Smooth muscle cell (in vitro differentiated cells): ENCODE data around the gene CELF3. TPM values are rescaled to one million over a fixed set of nuclear protein-coding genes. Genes with fewer than 3 reads are reported as not detected.
"Not testable (repeated sequence)": the region's sequence is repeated elsewhere in the genome, so short reads cannot be mapped to it uniquely, and the experiment has no call there.

Source experiments
- DNase-seq: peaks from one replicate; lab custom pipeline; 2025; ENCODE audit not compliant: unreplicated experiment; lab: John Stamatoyannopoulos, UW
- H2AFZ ChIP-seq: fragments of 200-600 bp; sonication (generic); 2 replicates; pipeline ENCODE4 v1.6.0; 2016; ENCODE audit warnings: antibody characterized with exemption, low read depth, mild to moderate bottlenecking
- H3F3A ChIP-seq: fragments of 200-600 bp; sonication (generic); 2 replicates; pipeline ENCODE4 v1.6.0; 2017; ENCODE audit warnings: antibody characterized with exemption, low read depth
- H3K27ac ChIP-seq: fragments of 200-600 bp; sonication (generic); 2 replicates; pipeline ENCODE4 v1.5.1; 2016; ENCODE audit warnings: low read depth, mild to moderate bottlenecking
- H3K27me3 ChIP-seq: fragments of 200-600 bp; sonication (generic); 2 replicates; pipeline ENCODE4 v1.6.1; 2016; ENCODE audit warnings: low read depth, mild to moderate bottlenecking
- H3K36me3 ChIP-seq: fragments of 200-600 bp; sonication (generic); 2 replicates; pipeline ENCODE4 v1.5.1; 2016; ENCODE audit warnings: low read depth
- H3K4me1 ChIP-seq: fragments of 200-600 bp; sonication (generic); 2 replicates; pipeline ENCODE4 v1.5.1; 2016; ENCODE audit warnings: low read depth
- H3K4me2 ChIP-seq: fragments of 200-600 bp; sonication (generic); 2 replicates; pipeline ENCODE4 v1.6.0; 2016; ENCODE audit warnings: mild to moderate bottlenecking
- H3K4me3 ChIP-seq: fragments of 200-600 bp; sonication (generic); 2 replicates; pipeline ENCODE4 v1.5.1; 2016; ENCODE audit warnings: mild to moderate bottlenecking
- H3K79me2 ChIP-seq: fragments of 200-600 bp; sonication (generic); 2 replicates; pipeline ENCODE4 v1.6.0; 2016; ENCODE audit warnings: low read depth, mild to moderate bottlenecking
- H3K9ac ChIP-seq: fragments of 200-600 bp; sonication (generic); 2 replicates; pipeline ENCODE4 v1.6.0; 2016; ENCODE audit warnings: low read depth
- H3K9me3 ChIP-seq: fragments of 200-600 bp; sonication (generic); replicated peaks from 2 replicates; pipeline ENCODE4 v1.5.1; 2016; ENCODE audit warnings: low read depth
- H4K20me1 ChIP-seq: fragments of 200-600 bp; sonication (generic); 2 replicates; pipeline ENCODE4 v1.6.0; 2016; ENCODE audit warnings: low read depth
- CTCF ChIP-seq: fragments of 200-600 bp; sonication (generic); IDR thresholded peaks from 2 replicates; pipeline ENCODE4 v1.5.1; 2017; ENCODE audit warnings: borderline replicate concordance, mild to moderate bottlenecking, antibody characterized with exemption; ENCODE audit not compliant: insufficient read depth, poor library complexity, severe bottlenecking
- WGBS: methylation state at CpG from one replicate; pipeline ENCODE4 v1.1.7; 2016; ENCODE audit warnings: low lambda C conversion rate; 5-methylcytosine and 5-hydroxymethylcytosine counted together
- polyA plus RNA-seq: library from polyadenylated mRNA; unstranded; fragments of >200 nt; fragmentation: Nextera tagmentation; extraction: Ambion mirVana; gene quantifications from 2 replicates; pipeline ENCODE4 v1.2.1, GENCODE V29; 2016
- total RNA-seq: library from RNA; depleted of rRNA; stranded (reverse); fragments of >200 nt; gene quantifications from 2 replicates; pipeline ENCODE4 v1.2.3, GENCODE V29; 2014

Gene CELF3
- total and polyA plus RNA-seq, 2 experiments from 2014 or later, result not detected

DNA sequence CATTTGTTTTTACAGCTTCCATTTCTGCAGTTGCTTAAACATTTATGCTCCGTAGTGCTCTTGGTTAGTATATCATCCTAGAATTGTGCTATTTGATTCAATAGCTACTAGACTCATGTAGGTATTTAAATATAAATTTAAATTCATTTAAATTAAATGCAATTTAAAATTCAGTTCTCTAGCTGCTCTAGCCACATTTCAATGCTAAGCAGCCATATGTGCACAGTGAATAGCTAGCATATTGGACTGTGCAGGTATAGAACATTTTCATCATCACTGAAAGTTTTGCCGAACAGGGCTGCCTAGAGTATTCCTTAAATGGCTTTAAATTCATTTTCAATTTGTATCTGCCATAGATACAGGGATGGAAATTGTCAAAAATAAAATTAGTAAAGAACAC lies 32.5 kb downstream of the CELF3 start:
- Histone ChIP-seq H3K4me3 (no peak overlapping the region), H2AFZ (no peak overlapping the region), H3K79me2 (no peaks in the 10 kb centered on the region), H3K9ac (no peak overlapping the region), H3K4me1 (peaks cover 5% of the 10 kb centered on the region), H3F3A (no peaks in the 10 kb centered on the region), H3K27me3 (no peaks in the 10 kb centered on the region), H3K4me2 (no peak overlapping the region), H3K9me3 (no peaks in the 10 kb centered on the region), H3K27ac (no peak overlapping the region), H3K36me3 (peaks cover 4% of the 10 kb centered on the region), H4K20me1 (no peaks in the 10 kb centered on the region)
- 99% methylated on average over 2 of the region's 2 CpGs for WGBS
- TF ChIP-seq CTCF, result no peak
- DNase-seq, result no peak

DNA sequence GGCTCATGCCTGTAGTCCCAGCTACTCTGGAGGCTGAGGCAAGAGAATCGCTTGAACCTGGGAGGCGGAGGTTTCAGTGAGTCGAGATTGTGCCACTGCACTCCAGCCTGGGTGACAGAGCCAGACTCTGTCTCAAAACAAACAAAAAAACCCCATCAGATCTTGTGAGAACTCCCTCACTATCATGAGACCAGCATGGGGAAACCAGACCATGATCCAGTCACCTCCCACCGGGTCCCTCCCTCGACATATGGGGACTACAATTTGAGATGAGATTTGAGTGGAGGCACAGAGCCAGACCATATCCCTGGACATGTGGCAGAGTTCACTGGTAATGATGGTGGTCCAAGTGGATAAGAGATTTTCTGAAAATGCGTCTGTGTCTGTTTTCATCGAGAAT lies 33.7 kb downstream of the CELF3 start:
- not testable (repeated sequence) for H3F3A ChIP-seq, H4K20me1 ChIP-seq, H3K79me2 ChIP-seq, H3K36me3 ChIP-seq, H2AFZ ChIP-seq, H3K4me2 ChIP-seq, H3K27ac ChIP-seq, H3K27me3 ChIP-seq, H3K9ac ChIP-seq, H3K4me3 ChIP-seq, H3K9me3 ChIP-seq, DNase-seq, H3K4me1 ChIP-seq
- WGBS, result 94% methylated on average over 7 of the region's 7 CpGs

- peaks cover 5% of the 10 kb centered on the region for H3K4me1 ChIP-seq
- H2AFZ ChIP-seq, result no peak overlapping the region
- H3K36me3 ChIP-seq, result peaks cover 4% of the 10 kb centered on the region
- H3K27me3 ChIP-seq, result no peaks in the 10 kb centered on the region
- H3K79me2 ChIP-seq, result no peaks in the 10 kb centered on the region
- H3K4me2 ChIP-seq, result no peak overlapping the region
- no peak overlapping the region for H3K9ac ChIP-seq
- no peaks in the 10 kb centered on the region for H4K20me1 ChIP-seq
- no peak overlapping the region for H3K27ac ChIP-seq
- WGBS, result 91% methylated on average over 2 of the region's 2 CpGs
- H3F3A ChIP-seq, result no peaks in the 10 kb centered on the region
- no peak for TF ChIP-seq CTCF
- H3K4me3 ChIP-seq, result no peak overlapping the region
- no peak for DNase-seq
- H3K9me3 ChIP-seq, result no peaks in the 10 kb centered on the region
These were observed 34.7 kb downstream of the CELF3 start for GRCh38 chr1:151681923-151682322.

GRCh38 chr1:151680826-151681225 lies 35.8 kb downstream of the CELF3 start:
- no peak overlapping the region for H3K9ac ChIP-seq
- H3F3A ChIP-seq, result no peaks in the 10 kb centered on the region
- peak overlapping the region; percentile 67 for H3K4me2 ChIP-seq
- peaks cover 4% of the 10 kb centered on the region for H3K36me3 ChIP-seq
- DNase-seq, result no peak
- WGBS, result 21% methylated on average over 3 of the region's 3 CpGs
- H4K20me1 ChIP-seq, result no peaks in the 10 kb centered on the region
- no peaks in the 10 kb centered on the region for H3K79me2 ChIP-seq
- no peaks in the 10 kb centered on the region for H3K27me3 ChIP-seq
- TF ChIP-seq CTCF, result no peak
- H3K9me3 ChIP-seq, result no peaks in the 10 kb centered on the region
- H2AFZ ChIP-seq, result no peak overlapping the region
- peaks cover 5% of the 10 kb centered on the region for H3K4me1 ChIP-seq
- peak overlapping the region; percentile 79 for H3K27ac ChIP-seq
- H3K4me3 ChIP-seq, result no peak overlapping the region
